IMR-90 (cell line): ENCODE measurements around the gene TOP3B. TPM values are rescaled to one million over a fixed set of nuclear protein-coding genes. Genes with fewer than 3 reads are reported as not detected.

Experiments used
- ATAC-seq: fragments of 200-7000 bp; cut with Tn5 transposase; 2 replicates; pipeline ENCODE4 v1.9.1; 2020; ENCODE audit warnings: low read depth, mild to moderate bottlenecking, moderate library complexity
- BruUV-seq: library from RNA; stranded (reverse); fragments of 400-500 nt; replicated peaks from 2 replicates; lab custom pipeline; 2021; lab: Mats Ljungman, UMichigan
- CTCF ChIA-PET: fragments of 300-600 bp; formaldehyde crosslinking; extraction: SDS; loops from one replicate; lab custom pipeline; 2021; ENCODE audit warnings: antibody characterized with exemption; lab: Yijun Ruan, JAX
- POLR2A ChIA-PET: fragments of 300-600 bp; sonication (Branson Sonifier 250); formaldehyde crosslinking; loops from one replicate; lab custom pipeline; 2022; ENCODE audit warnings: antibody characterized with exemption; ENCODE audit not compliant: unreplicated experiment; lab: Charles Lee
- DNase-seq: peaks from one replicate; pipeline ENCODE4 v3.0.0; 2013
- H2AFZ ChIP-seq: replicated peaks from 2 replicates; pipeline ENCODE3; 2013; ENCODE audit warnings: low read length, mild to moderate bottlenecking; ENCODE audit not compliant: poor library complexity
- H2AK5ac ChIP-seq: 2 replicates; pipeline ENCODE4 v1.6.1; 2013; ENCODE audit warnings: low read depth, low read length, inconsistent platforms
- H2AK9ac ChIP-seq: replicated peaks from 2 replicates; pipeline ENCODE3; 2013; ENCODE audit warnings: mild to moderate bottlenecking, low read depth, low read length, moderate library complexity; ENCODE audit not compliant: poor library complexity
- H2BK120ac ChIP-seq: 2 replicates; pipeline ENCODE4 v1.6.1; 2013; ENCODE audit warnings: low read depth, low read length, inconsistent platforms
- H2BK15ac ChIP-seq: 3 replicates; pipeline ENCODE4 v1.6.1; 2013; ENCODE audit warnings: low read depth, low read length, inconsistent platforms
- H2BK20ac ChIP-seq: 2 replicates; pipeline ENCODE4 v1.6.1; 2013; ENCODE audit warnings: low read depth, mild to moderate bottlenecking, inconsistent platforms, low read length, moderate library complexity
- H2BK5ac ChIP-seq: 2 replicates; pipeline ENCODE4 v1.6.1; 2013; ENCODE audit warnings: mild to moderate bottlenecking, low read depth, low read length, inconsistent platforms; ENCODE audit not compliant: poor library complexity, severe bottlenecking
- H3K14ac ChIP-seq: replicated peaks from 2 replicates; pipeline ENCODE4 v1.6.1; 2013; ENCODE audit warnings: low read depth, low read length, inconsistent platforms
- H3K18ac ChIP-seq: 2 replicates; pipeline ENCODE4 v1.6.1; 2013; ENCODE audit warnings: low read depth, low read length, control low read depth
- H3K23ac ChIP-seq: 2 replicates; pipeline ENCODE4 v1.6.1; 2013; ENCODE audit warnings: low read depth, low read length, inconsistent platforms
- H3K27ac ChIP-seq: 2 replicates; pipeline ENCODE4 v1.5.1; 2013; ENCODE audit warnings: mild to moderate bottlenecking, control low read depth, low read length; ENCODE audit not compliant: insufficient read depth
- H3K27me3 ChIP-seq: 2 replicates; pipeline ENCODE4 v1.6.1; 2013; ENCODE audit warnings: low read length; ENCODE audit not compliant: control insufficient read depth, insufficient read depth
- H3K36me3 ChIP-seq: 2 replicates; pipeline ENCODE4 v1.6.1; 2013; ENCODE audit warnings: low read length, mixed read lengths; ENCODE audit not compliant: control insufficient read depth, insufficient read depth
- H3K4ac ChIP-seq: 2 replicates; pipeline ENCODE4 v1.6.1; 2013; ENCODE audit warnings: low read depth, low read length, inconsistent platforms
- H3K4me1 ChIP-seq: 2 replicates; pipeline ENCODE4 v1.6.1; 2013; ENCODE audit warnings: low read length, mixed read lengths; ENCODE audit not compliant: control insufficient read depth, insufficient read depth
- H3K4me2 ChIP-seq: 2 replicates; pipeline ENCODE4 v1.6.1; 2013; ENCODE audit warnings: low read depth, mild to moderate bottlenecking, control low read depth, low read length, moderate library complexity
- H3K4me3 ChIP-seq: 2 replicates; pipeline ENCODE4 v1.5.1; 2013; ENCODE audit warnings: low read depth, mild to moderate bottlenecking, control low read depth, low read length, moderate library complexity; ENCODE audit not compliant: insufficient read depth
- H3K56ac ChIP-seq: 2 replicates; pipeline ENCODE4 v1.6.1; 2013; ENCODE audit warnings: low read length, inconsistent platforms; ENCODE audit not compliant: insufficient read depth; ENCODE audit errors: extremely low read depth
- H3K79me1 ChIP-seq, 2 experiments: 2 replicates each; pipeline ENCODE4 v1.6.1; 2013; ENCODE audit warnings: low read length in 2 of 2, inconsistent platforms in 1 of 2, low read depth in 1 of 2
- H3K9ac ChIP-seq: 2 replicates; pipeline ENCODE4 v1.6.1; 2013; ENCODE audit warnings: low read depth, low read length, control low read depth
- H3K9me1 ChIP-seq: 2 replicates; pipeline ENCODE4 v1.6.1; 2013; ENCODE audit warnings: low read length, inconsistent platforms; ENCODE audit not compliant: insufficient read depth
- H3K9me3 ChIP-seq: 2 replicates; pipeline ENCODE4 v1.6.1; 2013; ENCODE audit warnings: low read length; ENCODE audit not compliant: control insufficient read depth, insufficient read depth
- H4K20me1 ChIP-seq: 2 replicates; pipeline ENCODE4 v1.6.1; 2013; ENCODE audit warnings: low read length, inconsistent platforms; ENCODE audit not compliant: insufficient read depth
- H4K5ac ChIP-seq: 2 replicates; pipeline ENCODE4 v1.6.1; 2013; ENCODE audit warnings: mild to moderate bottlenecking, low read depth, low read length, control low read depth
- H4K8ac ChIP-seq, 2 experiments: 2 replicates each; pipeline ENCODE4 v1.6.1; 2013; ENCODE audit warnings: low read depth in 2 of 2, low read length in 2 of 2, control low read depth in 1 of 2, inconsistent platforms in 1 of 2
- H4K91ac ChIP-seq: 2 replicates; pipeline ENCODE4 v1.6.1; 2013; ENCODE audit warnings: low read depth, low read length, inconsistent platforms; ENCODE audit not compliant: insufficient read depth
- FOS ChIP-seq: fragments of 150-350 bp; IDR thresholded peaks from 2 replicates; pipeline ENCODE4 v1.6.1; 2016; ENCODE audit warnings: low read depth, low read length
- MAZ ChIP-seq: IDR thresholded peaks from 2 replicates; pipeline ENCODE4 v1.6.1; 2012; ENCODE audit warnings: low read depth, mild to moderate bottlenecking, low read length, improper control_type of control experiment, moderate library complexity, borderline replicate concordance
- WGBS, 2 experiments: methylation state at CpG; one replicate each; pipeline versions ENCODE4 v1.1.5 to v1.1.7; 2013; ENCODE audit warnings: missing lambda C conversion rate in 2 of 2; ENCODE audit not compliant: insufficient read length in 1 of 2; ENCODE audit errors: extremely low coverage in 2 of 2; 5-methylcytosine and 5-hydroxymethylcytosine counted together
- dilution Hi-C: fragments of 300-500 bp; cut with HindIII; formaldehyde crosslinking; loops from one replicate; pipeline ENCODE4 v1.14.3; 2018; ENCODE audit warnings: low sequenced_read_pairs; ENCODE audit not compliant: unreplicated experiment
- in situ Hi-C: fragments of 300-500 bp; cut with MboI; formaldehyde crosslinking; loops from 3 replicates; pipeline ENCODE4 v1.14.3; 2019; ENCODE audit warnings: low sequenced_read_pairs, inconsistent platforms, mixed read lengths
- intact Hi-C: fragments of 100-400 bp; cut with micrococcal nuclease; formaldehyde crosslinking; loops from 2 replicates; pipeline ENCODE4 v1.10.0; 2022
- polyA plus RNA-seq, 3 experiments: library from polyadenylated mRNA; depleted of rRNA; stranded (reverse); fragments of >200 nt; gene quantifications; 2 replicates each; pipeline ENCODE4 v1.2.3, GENCODE V29; 2012; ENCODE audit warnings: low replicate concordance in 1 of 3
- total RNA-seq: library from RNA; depleted of rRNA; stranded (reverse); fragments of >200 nt; gene quantifications from 2 replicates; pipeline ENCODE4 v1.2.3, GENCODE V29; 2012

Gene TOP3B
- total and polyA plus RNA-seq, 2 of the 4 experiments (the other 2 are of a cell fraction) = 23.0 to 23.5 TPM

DNA sequence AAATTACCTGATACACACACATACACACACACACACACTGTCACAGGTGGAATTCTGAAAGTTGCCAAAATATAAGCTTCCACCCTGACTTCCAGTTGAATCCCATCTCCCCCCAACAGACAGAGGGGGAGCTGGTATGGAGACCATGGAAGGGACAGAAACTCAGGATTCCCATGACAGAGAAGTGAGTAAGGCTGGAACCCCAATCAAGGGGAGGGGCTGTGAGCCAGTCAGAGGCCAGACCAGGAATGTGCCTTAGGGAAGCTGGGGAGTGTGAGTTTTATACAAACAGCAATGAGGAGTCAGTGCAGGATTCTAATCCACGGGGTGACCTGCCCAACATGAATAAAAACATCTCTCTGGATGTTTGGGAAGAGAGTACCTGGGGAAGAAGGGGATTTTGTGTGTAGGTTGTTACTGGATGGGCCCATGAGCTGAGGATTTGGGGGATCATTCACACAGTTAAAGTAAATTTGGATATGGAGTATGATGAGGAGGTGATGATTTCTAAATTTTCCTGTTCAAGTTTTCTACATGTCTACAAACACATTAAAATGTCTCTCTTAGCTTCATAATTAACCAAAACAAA, 38.7 kb upstream of the TOP3B start:
- Histone ChIP-seq H3K27ac (no peak overlapping the region), H2BK20ac (no peak overlapping the region), H3K9me3 (no peaks in the 10 kb centered on the region), H3K27me3 (no peaks in the 10 kb centered on the region), H2AK5ac (no peak overlapping the region; the same call in 1 of the 2 replicates), H2BK15ac (no peak overlapping the region), H3K23ac (no peak overlapping the region), H3K4ac (no peak overlapping the region), H2AK9ac (peak overlapping the region; percentile 74), H2AFZ (peak overlapping the region; percentile 38), H3K4me3 (no peak overlapping the region), H2BK5ac (no peak overlapping the region), H4K20me1 (no peaks in the 10 kb centered on the region), H3K79me1 (no peaks in the 10 kb centered on the region), H3K56ac (no peak overlapping the region), H3K36me3 (no peaks in the 10 kb centered on the region), H3K9me1 (peaks cover 8% of the 10 kb centered on the region), H4K91ac (no peak overlapping the region), H3K14ac (no peak overlapping the region), H3K4me2 (no peak overlapping the region), H3K18ac (no peak overlapping the region), H4K5ac (no peak overlapping the region), H3K9ac (no peak overlapping the region), H2BK120ac (no peak overlapping the region), H3K4me1 (peaks cover 2% of the 10 kb centered on the region; the same call in 1 of the 2 replicates), H4K8ac (no peak overlapping the region)
- dilution Hi-C loops (no loop called here), intact Hi-C loops (no loop called here), in situ Hi-C loops (no loop called here)
- peak; percentile 90 for ATAC-seq
- POLR2A ChIA-PET = no interaction called here
- no TSS peak for BruUV-seq
- CTCF ChIA-PET = interaction anchor here (0.6 to 0.8 kb wide), 3 partner anchors 36 to 142 kb away, joined by 3 to 4 read pairs (median 3); no protein-coding TSS in a partner anchor
- no peak for TF ChIP-seq FOS
- TF ChIP-seq MAZ = 0 out of 2 replicates have a peak, but pooled peaks have one; percentile 21
- peak; percentile 58 for DNase-seq
- 33% methylated on average over 1 of the region's 1 CpG; no CpG with 5 or more reads in 1 of the 2 experiments for WGBS, 2 experiments
